ENCODE measurements around the gene LPAR1. TPM values are rescaled to one million over a fixed set of nuclear protein-coding genes. Genes with fewer than 3 reads are reported as not detected.
A peak's percentile ranks its signal among the peaks of the same experiment; 100 is the strongest.

The LPAR1 gene
- total RNA-seq, 1 donor from 2014 or later, result 36.0 TPM

DNA sequence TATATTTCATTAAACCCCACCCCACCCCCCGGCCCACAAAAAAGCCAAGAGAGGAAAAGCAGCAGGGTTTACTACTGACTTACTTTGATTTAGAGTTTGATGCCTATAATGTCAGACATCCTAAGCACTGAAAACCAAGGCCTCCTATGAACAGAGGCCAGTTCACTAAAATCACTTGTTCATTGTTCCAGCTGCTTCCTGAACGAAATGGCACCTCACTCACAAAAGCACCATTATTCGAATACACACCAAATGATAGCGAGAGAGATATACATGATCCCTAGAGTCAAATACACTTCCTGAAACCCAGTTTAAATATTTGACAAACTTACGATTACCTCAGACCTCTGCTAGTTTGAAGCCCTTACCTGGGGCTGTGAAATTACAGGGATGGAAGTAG lies 66.6 kb downstream of the LPAR1 start:
- peak overlapping the region; percentile 27 for H3K27ac Mint-ChIP-seq
- Histone ChIP-seq H3F3A (ENCODE audit: low read depth) (no peaks in the 10 kb centered on the region), H3K9me3 (ENCODE audit: low read depth) (no peaks in the 10 kb centered on the region), H3K4me1 (no peaks in the 10 kb centered on the region), H3K4me3 (no peak overlapping the region), H3K27me3 (no peaks in the 10 kb centered on the region), H3K9ac (no peak overlapping the region), H3K79me2 (ENCODE audit: low read depth) (peaks cover 31% of the 10 kb centered on the region), H4K20me1 (ENCODE audit: low read depth) (peaks cover 20% of the 10 kb centered on the region), H3K36me3 (peaks cover 5% of the 10 kb centered on the region), H2AFZ (replicated peaks) (no peak overlapping the region), H3K27ac (no peak overlapping the region), H3K4me2 (no peak overlapping the region)
- DNase-seq (ENCODE audit: low spot score), result no peak
- no peaks in the 10 kb centered on the region for H3K27me3 Mint-ChIP-seq (ENCODE audit: insufficient read depth, low read depth)
- no peak for TF ChIP-seq EZH2 (IDR thresholded peaks at IDR 0.05)
- no peak for TF ChIP-seq CTCF (IDR thresholded peaks at IDR 0.05)
- TF ChIP-seq EZH2phosphoT487 (IDR thresholded peaks at IDR 0.05), result no peak
- H3K9me3 Mint-ChIP-seq, result no peaks in the 10 kb centered on the region
- peaks cover 12% of the 10 kb centered on the region for H3K36me3 Mint-ChIP-seq
- H3K4me3 Mint-ChIP-seq, result no peak overlapping the region
- peaks cover 7% of the 10 kb centered on the region for H3K4me1 Mint-ChIP-seq

- peaks cover 26% of the 10 kb centered on the region for H3K79me2 ChIP-seq (ENCODE audit: low read depth)
- H3K27me3 Mint-ChIP-seq (ENCODE audit: insufficient read depth, low read depth), result no peaks in the 10 kb centered on the region
- no peaks in the 10 kb centered on the region for H3K4me1 ChIP-seq
- H3K27me3 ChIP-seq, result no peaks in the 10 kb centered on the region
- H3K36me3 ChIP-seq, result peaks cover 5% of the 10 kb centered on the region
- no peak overlapping the region for H3K4me3 ChIP-seq
- no peaks in the 10 kb centered on the region for H3K9me3 ChIP-seq (ENCODE audit: low read depth)
- no peak for DNase-seq (ENCODE audit: low spot score)
- H3K4me1 Mint-ChIP-seq, result peaks cover 7% of the 10 kb centered on the region
- H3K9ac ChIP-seq, result no peak overlapping the region
- H4K20me1 ChIP-seq (ENCODE audit: low read depth), result peaks cover 15% of the 10 kb centered on the region
- no peak overlapping the region for H3K4me3 Mint-ChIP-seq
- no peak overlapping the region for H3K27ac ChIP-seq
- no peak overlapping the region for H3K27ac Mint-ChIP-seq
- H3K4me2 ChIP-seq, result no peak overlapping the region
- TF ChIP-seq EZH2phosphoT487 (IDR thresholded peaks at IDR 0.05), result no peak
- TF ChIP-seq CTCF (IDR thresholded peaks at IDR 0.05), result no peak
- no peak for TF ChIP-seq EZH2 (IDR thresholded peaks at IDR 0.05)
- no peak overlapping the region for H2AFZ ChIP-seq (replicated peaks)
- no peaks in the 10 kb centered on the region for H3K9me3 Mint-ChIP-seq
- H3K36me3 Mint-ChIP-seq, result peaks cover 12% of the 10 kb centered on the region
- no peaks in the 10 kb centered on the region for H3F3A ChIP-seq (ENCODE audit: low read depth)
Observed at GRCh38 chr9:110971234-110971633, 67.0 kb downstream of the LPAR1 start.

- Mint-ChIP-seq H3K4me1 (peaks cover 7% of the 10 kb centered on the region), H3K27ac (no peak overlapping the region), H3K27me3 (ENCODE audit: insufficient read depth, low read depth) (no peaks in the 10 kb centered on the region), H3K4me3 (no peak overlapping the region), H3K9me3 (no peaks in the 10 kb centered on the region), H3K36me3 (peaks cover 20% of the 10 kb centered on the region)
- H3K4me2 ChIP-seq, result no peak overlapping the region
- H3K27me3 ChIP-seq, result no peaks in the 10 kb centered on the region
- H3F3A ChIP-seq (ENCODE audit: low read depth), result no peaks in the 10 kb centered on the region
- H3K4me3 ChIP-seq, result no peak overlapping the region
- peaks cover 5% of the 10 kb centered on the region for H3K36me3 ChIP-seq
- H3K27ac ChIP-seq, result no peak overlapping the region
- TF ChIP-seq EZH2phosphoT487 (IDR thresholded peaks at IDR 0.05), result no peak
- no peak for TF ChIP-seq CTCF (IDR thresholded peaks at IDR 0.05)
- TF ChIP-seq EZH2 (IDR thresholded peaks at IDR 0.05), result no peak
- H3K4me1 ChIP-seq, result no peaks in the 10 kb centered on the region
- H2AFZ ChIP-seq (replicated peaks), result no peak overlapping the region
- DNase-seq (ENCODE audit: low spot score), result no peak
- no peak overlapping the region for H3K9ac ChIP-seq
- H3K9me3 ChIP-seq (ENCODE audit: low read depth), result no peaks in the 10 kb centered on the region
- peaks cover 24% of the 10 kb centered on the region for H3K79me2 ChIP-seq (ENCODE audit: low read depth)
- peaks cover 15% of the 10 kb centered on the region for H4K20me1 ChIP-seq (ENCODE audit: low read depth)
Observed at GRCh38 chr9:110969971-110970386, 68.3 kb downstream of the LPAR1 start.
